NB4 (cell line): Measurements from ENCODE around the gene MAP3K9.

ENCODE experiments used
- DNase-seq: peaks from one replicate; pipeline ENCODE4 v3.0.0; 2010; ENCODE audit warnings: low read depth
- H3K4me3 ChIP-seq: one replicate; pipeline ENCODE4 v1.5.1; 2011; ENCODE audit warnings: mild to moderate bottlenecking, low read depth, low read length, moderate library complexity
- MYC ChIP-seq: IDR thresholded peaks from 2 replicates; pipeline ENCODE4 v1.6.1; 2011; ENCODE audit warnings: low read depth, low read length
- POLR2A ChIP-seq: IDR thresholded peaks from 2 replicates; pipeline ENCODE4 v1.6.1; 2011; ENCODE audit warnings: mild to moderate bottlenecking; ENCODE audit not compliant: insufficient read length; ENCODE audit errors: extremely low read depth
- TF ChIP-seq, protein P1 (sequence below): IDR thresholded peaks from one replicate; pipeline ENCODE4 v1.5.1; 2012; ENCODE audit warnings: low read depth, low read length
- TF ChIP-seq, protein P2 (sequence below): IDR thresholded peaks from 2 replicates; pipeline ENCODE4 v1.6.1; 2011; ENCODE audit warnings: low read depth, low read length

Gene MAP3K9

DNA sequence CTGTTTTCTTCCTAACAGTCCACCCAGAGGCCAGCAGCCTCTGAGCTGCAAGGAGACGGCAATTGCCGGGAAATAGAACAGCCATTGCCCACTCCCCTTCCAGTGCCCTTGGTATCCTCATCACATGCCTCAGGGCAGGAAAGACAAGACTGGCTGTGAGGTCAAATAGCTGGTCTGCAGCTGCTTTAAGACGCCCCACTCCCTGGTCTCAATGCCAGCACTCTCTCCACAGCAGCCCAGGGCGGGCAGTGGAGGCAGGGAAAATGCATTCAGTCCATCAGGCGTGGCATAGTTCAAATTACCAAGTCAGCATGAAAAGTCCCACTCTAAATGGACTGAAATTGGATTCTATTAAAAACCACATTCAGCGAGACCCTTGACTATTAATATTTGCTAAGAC, 132.0 kb downstream of the MAP3K9 start:
- no peak for DNase-seq
- TF ChIP-seq POLR2A, result no peak
- TF ChIP-seq, protein P1, sequence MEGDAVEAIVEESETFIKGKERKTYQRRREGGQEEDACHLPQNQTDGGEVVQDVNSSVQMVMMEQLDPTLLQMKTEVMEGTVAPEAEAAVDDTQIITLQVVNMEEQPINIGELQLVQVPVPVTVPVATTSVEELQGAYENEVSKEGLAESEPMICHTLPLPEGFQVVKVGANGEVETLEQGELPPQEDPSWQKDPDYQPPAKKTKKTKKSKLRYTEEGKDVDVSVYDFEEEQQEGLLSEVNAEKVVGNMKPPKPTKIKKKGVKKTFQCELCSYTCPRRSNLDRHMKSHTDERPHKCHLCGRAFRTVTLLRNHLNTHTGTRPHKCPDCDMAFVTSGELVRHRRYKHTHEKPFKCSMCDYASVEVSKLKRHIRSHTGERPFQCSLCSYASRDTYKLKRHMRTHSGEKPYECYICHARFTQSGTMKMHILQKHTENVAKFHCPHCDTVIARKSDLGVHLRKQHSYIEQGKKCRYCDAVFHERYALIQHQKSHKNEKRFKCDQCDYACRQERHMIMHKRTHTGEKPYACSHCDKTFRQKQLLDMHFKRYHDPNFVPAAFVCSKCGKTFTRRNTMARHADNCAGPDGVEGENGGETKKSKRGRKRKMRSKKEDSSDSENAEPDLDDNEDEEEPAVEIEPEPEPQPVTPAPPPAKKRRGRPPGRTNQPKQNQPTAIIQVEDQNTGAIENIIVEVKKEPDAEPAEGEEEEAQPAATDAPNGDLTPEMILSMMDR, result no peak
- TF ChIP-seq, protein P2, sequence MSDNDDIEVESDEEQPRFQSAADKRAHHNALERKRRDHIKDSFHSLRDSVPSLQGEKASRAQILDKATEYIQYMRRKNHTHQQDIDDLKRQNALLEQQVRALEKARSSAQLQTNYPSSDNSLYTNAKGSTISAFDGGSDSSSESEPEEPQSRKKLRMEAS, result no peak
- no peak for TF ChIP-seq MYC
- H3K4me3 ChIP-seq, result no peak overlapping the region
